ENCODE results near the gene RAB27B.
"Not testable (repeated sequence)": the region's sequence is repeated elsewhere in the genome, so short reads cannot be mapped to it uniquely, and the experiment has no call there.

- TF ChIP-seq, protein P1, sequence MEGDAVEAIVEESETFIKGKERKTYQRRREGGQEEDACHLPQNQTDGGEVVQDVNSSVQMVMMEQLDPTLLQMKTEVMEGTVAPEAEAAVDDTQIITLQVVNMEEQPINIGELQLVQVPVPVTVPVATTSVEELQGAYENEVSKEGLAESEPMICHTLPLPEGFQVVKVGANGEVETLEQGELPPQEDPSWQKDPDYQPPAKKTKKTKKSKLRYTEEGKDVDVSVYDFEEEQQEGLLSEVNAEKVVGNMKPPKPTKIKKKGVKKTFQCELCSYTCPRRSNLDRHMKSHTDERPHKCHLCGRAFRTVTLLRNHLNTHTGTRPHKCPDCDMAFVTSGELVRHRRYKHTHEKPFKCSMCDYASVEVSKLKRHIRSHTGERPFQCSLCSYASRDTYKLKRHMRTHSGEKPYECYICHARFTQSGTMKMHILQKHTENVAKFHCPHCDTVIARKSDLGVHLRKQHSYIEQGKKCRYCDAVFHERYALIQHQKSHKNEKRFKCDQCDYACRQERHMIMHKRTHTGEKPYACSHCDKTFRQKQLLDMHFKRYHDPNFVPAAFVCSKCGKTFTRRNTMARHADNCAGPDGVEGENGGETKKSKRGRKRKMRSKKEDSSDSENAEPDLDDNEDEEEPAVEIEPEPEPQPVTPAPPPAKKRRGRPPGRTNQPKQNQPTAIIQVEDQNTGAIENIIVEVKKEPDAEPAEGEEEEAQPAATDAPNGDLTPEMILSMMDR (conservative IDR thresholded peaks at IDR 0.05), result not testable (repeated sequence)
- not testable (repeated sequence) for TF ChIP-seq ZFX (IDR thresholded peaks at IDR 0.05)
Observed at GRCh38 chr18:54820785-54821275, 7.4 kb upstream of the RAB27B start.

Data from C4-2B (cell line).